CD14-positive monocyte (primary cell): ENCODE results near the gene CROT. TPM values are rescaled to one million over a fixed set of nuclear protein-coding genes. Genes with fewer than 3 reads are reported as not detected.

Experiments
- DNase-seq, 3 donors: peaks; one replicate each; pipeline ENCODE4 v3.0.0-alpha.2; 2011 to 2022
- H2AFZ ChIP-seq: 2 replicates; pipeline ENCODE4 v1.6.0; 2012; ENCODE audit warnings: mild to moderate bottlenecking, low read depth, low read length, inconsistent platforms; ENCODE audit not compliant: insufficient read depth, poor library complexity, severe bottlenecking
- H3K27ac ChIP-seq, 2 donors: 1 replicate in 1 of 2; 2 replicates in 1 of 2; pipeline ENCODE4 v1.5.1; 2012 to 2013; ENCODE audit warnings: low read length in 2 of 2, control low read depth in 1 of 2, inconsistent platforms in 1 of 2, low read depth in 1 of 2, mild to moderate bottlenecking in 1 of 2
- H3K27me3 ChIP-seq, 2 donors: one replicate each; pipeline versions ENCODE4 v1.6.0 to v1.6.1; 2011 to 2013; ENCODE audit warnings: low read length in 2 of 2; ENCODE audit not compliant: control insufficient read depth in 2 of 2, insufficient read depth in 2 of 2
- H3K36me3 ChIP-seq, 2 donors: replicated peaks in 1 of 2; 1 replicate in 1 of 2; 2 replicates in 1 of 2; pipeline versions ENCODE4 v1.5.1 to v1.6.1; 2012 to 2013; ENCODE audit warnings: low read length in 2 of 2, control low read depth in 1 of 2, inconsistent platforms in 1 of 2, mild to moderate bottlenecking in 1 of 2; ENCODE audit not compliant: insufficient read depth in 2 of 2, control insufficient read depth in 1 of 2
- H3K4me1 ChIP-seq, 2 donors: 1 replicate in 1 of 2; 2 replicates in 1 of 2; pipeline versions ENCODE4 v1.5.1 to v1.6.1; 2012 to 2013; ENCODE audit warnings: low read length in 2 of 2, control low read depth in 1 of 2, inconsistent platforms in 1 of 2, mild to moderate bottlenecking in 1 of 2, moderate library complexity in 1 of 2; ENCODE audit not compliant: insufficient read depth in 2 of 2, control insufficient read depth in 1 of 2
- H3K4me2 ChIP-seq: replicated peaks from 2 replicates; pipeline ENCODE3; 2012; ENCODE audit warnings: low read length, moderate library complexity, mild to moderate bottlenecking; ENCODE audit not compliant: poor library complexity, severe bottlenecking; ENCODE audit errors: extremely low read depth
- H3K4me3 ChIP-seq, 3 experiments: fragments of 200-600 bp in 1 of 3; sonication (generic) in 1 of 3; replicated peaks in 1 of 3; 1 replicate in 2 of 3; 2 replicates in 1 of 3; pipeline ENCODE4 v1.5.1; 2011 to 2013; ENCODE audit warnings: low read length in 3 of 3, mild to moderate bottlenecking in 3 of 3, control low read depth in 2 of 3, low read depth in 2 of 3, inconsistent platforms in 1 of 3, moderate library complexity in 1 of 3
- H3K79me2 ChIP-seq: 2 replicates; pipeline ENCODE4 v1.6.0; 2012; ENCODE audit warnings: mild to moderate bottlenecking, control low read depth, inconsistent platforms, low read length, moderate library complexity; ENCODE audit not compliant: insufficient read depth
- H3K9ac ChIP-seq: 2 replicates; pipeline ENCODE4 v1.6.0; 2017; ENCODE audit warnings: low read length, mild to moderate bottlenecking; ENCODE audit not compliant: insufficient read depth, poor library complexity, severe bottlenecking
- H3K9me3 ChIP-seq, 2 donors: replicated peaks in 1 of 2; 1 replicate in 1 of 2; 2 replicates in 1 of 2; pipeline versions ENCODE4 v1.5.1 to v1.6.1; 2012 to 2013; ENCODE audit warnings: low read length in 2 of 2, control low read depth in 1 of 2; ENCODE audit not compliant: control insufficient read depth in 1 of 2, insufficient read depth in 1 of 2
- H4K20me1 ChIP-seq: 2 replicates; pipeline ENCODE4 v1.6.0; 2012; ENCODE audit warnings: mild to moderate bottlenecking, low read length, control low read depth, moderate library complexity; ENCODE audit not compliant: insufficient read depth
- H3K27ac Mint-ChIP-seq, 7 donors: one replicate each; pipeline ENCODE4 v1.8.0; 2020; ENCODE audit warnings: mild to moderate bottlenecking in 7 of 7, mixed read lengths in 7 of 7, moderate library complexity in 6 of 7, inconsistent platforms in 2 of 7
- H3K27me3 Mint-ChIP-seq, 3 donors: one replicate each; pipeline ENCODE4 v1.8.0; 2021 to 2022; ENCODE audit warnings: low read depth in 3 of 3, mild to moderate bottlenecking in 3 of 3, mixed read lengths in 3 of 3, moderate library complexity in 3 of 3, inconsistent platforms in 1 of 3
- H3K36me3 Mint-ChIP-seq, 2 donors: one replicate each; pipeline ENCODE4 v1.8.0; 2020; ENCODE audit warnings: mixed read lengths in 2 of 2, inconsistent platforms in 1 of 2, mild to moderate bottlenecking in 1 of 2
- H3K4me1 Mint-ChIP-seq: one replicate; pipeline ENCODE4 v1.8.0; 2020; ENCODE audit warnings: mild to moderate bottlenecking, mixed read lengths
- H3K4me3 Mint-ChIP-seq, 2 donors: one replicate each; pipeline ENCODE4 v1.8.0; 2020; ENCODE audit warnings: mild to moderate bottlenecking in 2 of 2, mixed read lengths in 2 of 2, moderate library complexity in 1 of 2
- H3K9me3 Mint-ChIP-seq, 7 donors: one replicate each; pipeline ENCODE4 v1.8.0; 2020 to 2022; ENCODE audit warnings: mixed read lengths in 7 of 7, mild to moderate bottlenecking in 6 of 7, moderate library complexity in 6 of 7, inconsistent platforms in 2 of 7
- WGBS: methylation state at CpG from one replicate; pipeline ENCODE4 v1.1.5; 2013; ENCODE audit warnings: missing lambda C conversion rate; ENCODE audit not compliant: insufficient coverage; 5-methylcytosine and 5-hydroxymethylcytosine counted together
- intact Hi-C, 2 donors: fragments of 100-400 bp; cut with micrococcal nuclease; formaldehyde crosslinking; loops; one replicate each; pipeline versions ENCODE4 v1.15.0 to v1.15.1; 2023
- polyA plus RNA-seq, 3 donors: library from polyadenylated mRNA; depleted of rRNA in 1 of 3; unstranded in 2 of 3; stranded (reverse) in 1 of 3; fragments of 300-500 nt in 2 of 3; fragments of >200 nt in 1 of 3; fragmentation: Illumina TruSeq in 2 of 3; gene quantifications; 1 replicate in 2 of 3; 2 replicates in 1 of 3; pipeline ENCODE4 v1.2.3, GENCODE V29; 2012 to 2021
- TF ChIP-seq, protein P1 (sequence below): fragments of 200-600 bp; IDR thresholded peaks from one replicate; pipeline ENCODE4 v1.8.0; 2022; ENCODE audit warnings: antibody characterized with exemption, mild to moderate bottlenecking

Gene CROT
- polyA plus RNA-seq, 3 donors, result 1.1 to 2.2 (median 1.4) TPM

DNA sequence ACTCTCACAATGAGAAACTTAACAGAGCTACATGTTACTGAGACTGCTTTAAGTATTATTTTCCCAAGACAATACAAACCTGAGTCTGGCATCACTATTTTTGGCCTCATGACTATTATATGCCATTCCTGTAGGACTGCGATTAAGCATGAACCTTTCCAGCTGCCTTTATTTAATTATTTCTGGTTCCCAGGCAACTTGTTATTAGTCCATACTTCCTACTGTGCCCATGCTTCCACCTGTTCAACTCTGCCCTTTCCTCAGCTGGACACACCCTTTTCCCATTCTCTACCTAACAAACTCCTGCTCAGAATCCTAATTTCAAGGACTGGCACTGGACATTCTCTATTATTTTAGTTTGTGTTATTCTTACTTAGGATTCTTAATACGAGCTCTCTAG, 8.1 kb upstream of the CROT start:
- TF ChIP-seq, protein P1, sequence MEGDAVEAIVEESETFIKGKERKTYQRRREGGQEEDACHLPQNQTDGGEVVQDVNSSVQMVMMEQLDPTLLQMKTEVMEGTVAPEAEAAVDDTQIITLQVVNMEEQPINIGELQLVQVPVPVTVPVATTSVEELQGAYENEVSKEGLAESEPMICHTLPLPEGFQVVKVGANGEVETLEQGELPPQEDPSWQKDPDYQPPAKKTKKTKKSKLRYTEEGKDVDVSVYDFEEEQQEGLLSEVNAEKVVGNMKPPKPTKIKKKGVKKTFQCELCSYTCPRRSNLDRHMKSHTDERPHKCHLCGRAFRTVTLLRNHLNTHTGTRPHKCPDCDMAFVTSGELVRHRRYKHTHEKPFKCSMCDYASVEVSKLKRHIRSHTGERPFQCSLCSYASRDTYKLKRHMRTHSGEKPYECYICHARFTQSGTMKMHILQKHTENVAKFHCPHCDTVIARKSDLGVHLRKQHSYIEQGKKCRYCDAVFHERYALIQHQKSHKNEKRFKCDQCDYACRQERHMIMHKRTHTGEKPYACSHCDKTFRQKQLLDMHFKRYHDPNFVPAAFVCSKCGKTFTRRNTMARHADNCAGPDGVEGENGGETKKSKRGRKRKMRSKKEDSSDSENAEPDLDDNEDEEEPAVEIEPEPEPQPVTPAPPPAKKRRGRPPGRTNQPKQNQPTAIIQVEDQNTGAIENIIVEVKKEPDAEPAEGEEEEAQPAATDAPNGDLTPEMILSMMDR, result no peak
- no peaks in the 10 kb centered on the region for H4K20me1 ChIP-seq
- no peaks in the 10 kb centered on the region for H3K27me3 Mint-ChIP-seq
- WGBS, result 100% methylated on average over 1 of the region's 2 CpGs
- peaks cover 0 to 11% (median 2%) of the 10 kb centered on the region in 7 donors for H3K9me3 Mint-ChIP-seq
- H3K27ac Mint-ChIP-seq, result no peak overlapping the region
- peaks cover 19 to 24% of the 10 kb centered on the region in 2 donors for H3K36me3 Mint-ChIP-seq
- no peak overlapping the region for H3K4me3 ChIP-seq
- no peaks in the 10 kb centered on the region for H3K79me2 ChIP-seq
- H3K4me1 Mint-ChIP-seq, result peaks cover 10% of the 10 kb centered on the region
- no peaks in the 10 kb centered on the region for H3K9me3 ChIP-seq
- DNase-seq, result no peak
- H3K9ac ChIP-seq, result no peak overlapping the region
- no peak overlapping the region for H3K4me3 Mint-ChIP-seq
- H3K4me2 ChIP-seq, result no peak overlapping the region
- no peaks in the 10 kb centered on the region for H3K4me1 ChIP-seq
- H3K27ac ChIP-seq, result no peak overlapping the region
- H2AFZ ChIP-seq, result no peak overlapping the region
- intact Hi-C loops, result no loop called here
- H3K27me3 ChIP-seq, result no peaks in the 10 kb centered on the region
- peaks cover 0 to 20% of the 10 kb centered on the region in 2 donors for H3K36me3 ChIP-seq

DNA sequence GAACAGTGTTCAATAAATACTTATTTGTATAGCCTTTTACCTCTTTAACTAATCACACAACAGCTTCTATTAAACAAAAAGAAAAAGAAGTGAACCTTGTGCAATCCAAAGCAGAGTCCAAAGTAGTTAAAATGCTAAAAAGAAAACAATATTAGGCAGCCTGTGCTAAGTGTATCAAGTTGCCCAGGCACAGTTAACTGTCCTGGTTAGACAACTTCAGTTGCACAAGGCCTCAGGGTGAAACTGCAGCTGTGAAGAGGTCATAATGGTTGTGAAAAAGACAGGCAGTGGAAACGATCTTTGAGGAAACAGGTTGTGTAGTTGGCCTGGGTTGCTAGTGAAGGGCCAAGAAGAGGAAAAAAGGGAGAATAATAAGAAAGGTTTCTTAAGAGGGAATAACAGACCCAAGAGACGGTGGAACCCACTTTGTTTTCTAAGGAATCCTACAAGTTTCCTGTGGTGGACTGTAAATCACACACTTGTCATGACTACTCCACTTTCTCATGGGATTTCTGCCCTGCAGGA, 6.0 kb upstream of the CROT start:
- H3K9me3 ChIP-seq, result no peaks in the 10 kb centered on the region
- peaks cover 15% of the 10 kb centered on the region for H3K4me1 Mint-ChIP-seq
- no peak for DNase-seq
- no peak overlapping the region for H3K9ac ChIP-seq
- TF ChIP-seq, protein P1, result no peak
- no peaks in the 10 kb centered on the region for H4K20me1 ChIP-seq
- peaks cover 19 to 24% of the 10 kb centered on the region in 2 donors for H3K36me3 Mint-ChIP-seq
- peaks cover 9% of the 10 kb centered on the region for H3K79me2 ChIP-seq
- no peak overlapping the region for H3K27ac Mint-ChIP-seq
- H3K9me3 Mint-ChIP-seq, result peaks cover 0 to 6% (median 0%) of the 10 kb centered on the region in 7 donors
- H3K27me3 ChIP-seq, result no peaks in the 10 kb centered on the region
- H3K4me1 ChIP-seq, result peaks cover under 1 to 4% of the 10 kb centered on the region in 2 donors
- H3K27me3 Mint-ChIP-seq, result no peaks in the 10 kb centered on the region
- H3K4me2 ChIP-seq, result no peak overlapping the region
- H3K36me3 ChIP-seq, result peaks cover 0 to 20% of the 10 kb centered on the region in 2 donors
- H3K4me3 ChIP-seq, result no peak overlapping the region
- no peak overlapping the region for H3K4me3 Mint-ChIP-seq
- H2AFZ ChIP-seq, result no peak overlapping the region
- intact Hi-C loops, result no loop called here
- no CpG with 5 or more reads among the region's 2 CpGs for WGBS
- no peak overlapping the region for H3K27ac ChIP-seq
